Measurements from ENCODE around the gene CHP2. TPM values are rescaled to one million over a fixed set of nuclear protein-coding genes. Genes with fewer than 3 reads are reported as not detected.

CHP2 gene
- total and polyA plus RNA-seq, 2 experiments from 2014 or later: 2.0 to 3.3 TPM

DNA sequence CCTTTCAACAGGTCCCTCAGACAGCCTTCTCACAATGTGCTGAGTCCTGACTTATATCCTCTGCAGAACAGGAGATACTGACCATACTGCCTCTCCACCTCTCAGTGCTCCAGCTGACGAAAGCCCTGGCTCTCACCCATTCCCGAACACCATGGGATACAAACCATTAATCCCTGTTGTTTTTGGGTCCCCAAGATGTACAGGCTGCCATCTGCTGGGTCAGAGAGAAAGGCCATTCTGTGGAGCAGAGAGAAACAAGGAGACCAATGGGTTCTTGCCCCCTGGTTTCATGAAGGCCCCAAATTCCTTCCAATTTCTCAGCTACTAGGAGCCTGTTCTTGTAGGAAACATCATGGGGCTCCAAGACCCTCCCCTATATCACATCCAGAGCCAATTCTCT is 44.8 kb upstream of the CHP2 start:
- no peak overlapping the region for H3K4me2 ChIP-seq
- no peaks in the 10 kb centered on the region for H4K20me1 ChIP-seq (ENCODE audit: insufficient read depth, poor library complexity, severe bottlenecking)
- no peaks in the 10 kb centered on the region for H3K79me2 ChIP-seq
- DNase-seq (ENCODE audit: low spot score): no peak
- TF ChIP-seq EZH2phosphoT487 (IDR thresholded peaks at IDR 0.05; ENCODE audit: low read depth, severe bottlenecking, unreplicated experiment) (no peak), EZH2 (IDR thresholded peaks at IDR 0.05; ENCODE audit: borderline replicate concordance) (no peak)
- TF ChIP-seq, protein P1, sequence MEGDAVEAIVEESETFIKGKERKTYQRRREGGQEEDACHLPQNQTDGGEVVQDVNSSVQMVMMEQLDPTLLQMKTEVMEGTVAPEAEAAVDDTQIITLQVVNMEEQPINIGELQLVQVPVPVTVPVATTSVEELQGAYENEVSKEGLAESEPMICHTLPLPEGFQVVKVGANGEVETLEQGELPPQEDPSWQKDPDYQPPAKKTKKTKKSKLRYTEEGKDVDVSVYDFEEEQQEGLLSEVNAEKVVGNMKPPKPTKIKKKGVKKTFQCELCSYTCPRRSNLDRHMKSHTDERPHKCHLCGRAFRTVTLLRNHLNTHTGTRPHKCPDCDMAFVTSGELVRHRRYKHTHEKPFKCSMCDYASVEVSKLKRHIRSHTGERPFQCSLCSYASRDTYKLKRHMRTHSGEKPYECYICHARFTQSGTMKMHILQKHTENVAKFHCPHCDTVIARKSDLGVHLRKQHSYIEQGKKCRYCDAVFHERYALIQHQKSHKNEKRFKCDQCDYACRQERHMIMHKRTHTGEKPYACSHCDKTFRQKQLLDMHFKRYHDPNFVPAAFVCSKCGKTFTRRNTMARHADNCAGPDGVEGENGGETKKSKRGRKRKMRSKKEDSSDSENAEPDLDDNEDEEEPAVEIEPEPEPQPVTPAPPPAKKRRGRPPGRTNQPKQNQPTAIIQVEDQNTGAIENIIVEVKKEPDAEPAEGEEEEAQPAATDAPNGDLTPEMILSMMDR (IDR thresholded peaks at IDR 0.05; ENCODE audit: poor library complexity): no peak
- H3K27ac ChIP-seq: no peak overlapping the region
- no peaks in the 10 kb centered on the region for H3K36me3 ChIP-seq (replicated peaks; ENCODE audit: insufficient read depth, low read depth)
- no peak overlapping the region for H3K4me3 ChIP-seq
- H3K27me3 ChIP-seq: peaks cover 36% of the 10 kb centered on the region
- H3K4me1 ChIP-seq (ENCODE audit: insufficient read depth): no peaks in the 10 kb centered on the region
- no peaks in the 10 kb centered on the region for H3K9me2 ChIP-seq (replicated peaks; ENCODE audit: insufficient read depth)
- WGBS (ENCODE audit: low lambda C conversion rate, missing lambda C conversion rate): 77% methylated on average over 2 of the region's 2 CpGs
- no peaks in the 10 kb centered on the region for H3K9me3 ChIP-seq (ENCODE audit: low read depth)
- H2AFZ ChIP-seq: no peak overlapping the region

GRCh38 chr16:23710504-23710903 is 44.3 kb upstream of the CHP2 start:
- Histone ChIP-seq H3K27me3 (peaks cover 36% of the 10 kb centered on the region), H3K79me2 (no peaks in the 10 kb centered on the region), H4K20me1 (ENCODE audit: insufficient read depth, poor library complexity, severe bottlenecking) (no peaks in the 10 kb centered on the region), H3K4me3 (no peak overlapping the region), H3K9me2 (replicated peaks; ENCODE audit: insufficient read depth) (no peaks in the 10 kb centered on the region), H3K36me3 (replicated peaks; ENCODE audit: insufficient read depth, low read depth) (no peaks in the 10 kb centered on the region), H3K4me1 (ENCODE audit: insufficient read depth) (no peaks in the 10 kb centered on the region), H3K9me3 (ENCODE audit: low read depth) (no peaks in the 10 kb centered on the region), H2AFZ (no peak overlapping the region), H3K4me2 (no peak overlapping the region), H3K27ac (no peak overlapping the region)
- 90% methylated on average over 3 of the region's 3 CpGs for WGBS (ENCODE audit: low lambda C conversion rate, missing lambda C conversion rate)
- no peak for DNase-seq (ENCODE audit: low spot score)
- TF ChIP-seq EZH2 (IDR thresholded peaks at IDR 0.05; ENCODE audit: borderline replicate concordance): no peak
- no peak for TF ChIP-seq EZH2phosphoT487 (IDR thresholded peaks at IDR 0.05; ENCODE audit: low read depth, severe bottlenecking, unreplicated experiment)
- TF ChIP-seq, protein P1 (IDR thresholded peaks at IDR 0.05; ENCODE audit: poor library complexity): no peak

DNA sequence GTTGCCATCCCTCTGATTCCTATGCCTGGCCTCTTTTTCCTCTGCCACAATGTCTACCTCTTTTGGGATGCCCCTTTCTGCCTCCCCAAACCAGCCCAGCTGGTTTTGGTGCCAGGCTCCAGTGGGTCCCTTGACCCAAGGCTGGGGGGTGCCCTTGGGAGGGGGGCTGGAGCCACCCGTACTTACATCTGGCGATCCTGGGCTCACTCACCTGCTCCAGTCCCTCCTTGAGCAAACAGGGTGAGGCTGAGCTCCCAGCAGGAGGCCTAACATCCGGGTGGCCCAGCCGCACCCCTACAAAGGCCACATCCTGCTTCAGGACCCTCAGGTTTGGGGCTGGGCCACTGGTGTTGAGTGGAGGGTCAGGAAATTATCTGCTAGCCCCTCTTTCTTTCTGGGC is 43.0 kb upstream of the CHP2 start:
- Histone ChIP-seq H3K36me3 (replicated peaks; ENCODE audit: insufficient read depth, low read depth) (no peaks in the 10 kb centered on the region), H3K27ac (no peak overlapping the region), H3K4me3 (no peak overlapping the region), H3K4me2 (no peak overlapping the region), H3K27me3 (peaks cover 36% of the 10 kb centered on the region), H3K4me1 (ENCODE audit: insufficient read depth) (no peaks in the 10 kb centered on the region), H3K79me2 (no peaks in the 10 kb centered on the region), H3K9me3 (ENCODE audit: low read depth) (no peaks in the 10 kb centered on the region), H2AFZ (no peak overlapping the region), H4K20me1 (ENCODE audit: insufficient read depth, poor library complexity, severe bottlenecking) (no peaks in the 10 kb centered on the region), H3K9me2 (replicated peaks; ENCODE audit: insufficient read depth) (no peaks in the 10 kb centered on the region)
- 88% methylated on average over 4 of the region's 4 CpGs for WGBS (ENCODE audit: low lambda C conversion rate, missing lambda C conversion rate)
- no peak for DNase-seq (ENCODE audit: low spot score)
- TF ChIP-seq, protein P1 (IDR thresholded peaks at IDR 0.05; ENCODE audit: poor library complexity): no peak
- no peak for TF ChIP-seq EZH2phosphoT487 (IDR thresholded peaks at IDR 0.05; ENCODE audit: low read depth, severe bottlenecking, unreplicated experiment)
- no peak for TF ChIP-seq EZH2 (IDR thresholded peaks at IDR 0.05; ENCODE audit: borderline replicate concordance)

DNA sequence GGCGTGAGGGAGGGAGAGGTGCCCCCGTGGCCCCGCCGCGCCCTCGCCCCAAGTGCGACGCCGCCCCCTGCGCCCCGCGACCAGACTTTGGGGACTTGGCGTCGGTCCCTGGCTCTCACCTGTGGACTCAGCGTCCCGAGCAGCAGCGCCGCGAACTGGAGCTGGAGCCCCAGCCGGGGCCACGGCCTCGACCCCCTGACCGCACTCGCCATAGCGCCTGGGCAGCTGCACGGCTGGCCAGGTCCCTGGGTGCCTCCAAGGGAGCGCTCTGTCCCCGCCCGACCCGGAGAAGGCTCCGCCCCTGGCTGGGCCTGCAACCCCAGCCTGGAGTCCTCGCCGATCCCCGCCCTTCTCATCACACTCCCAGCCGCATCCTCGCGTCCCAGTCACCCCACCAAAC is 41.9 kb upstream of the CHP2 start, which contains the start of gene ERN2:
Gene ERN2, minus strand, starts transcription at position 247 of the 400 bp plus-strand sequence. Its CDS starts 35 bp downstream, at position 212.
- peak within 1 kb of the TSS; percentile 44 for H3K4me2 ChIP-seq
- H3K36me3 ChIP-seq (replicated peaks; ENCODE audit: insufficient read depth, low read depth): no peaks in the 10 kb centered on the region
- H3K4me3 ChIP-seq: no peak within 1 kb of the TSS
- H3K27me3 ChIP-seq: peaks cover 36% of the 10 kb centered on the region
- no peaks in the 10 kb centered on the region for H4K20me1 ChIP-seq (ENCODE audit: insufficient read depth, poor library complexity, severe bottlenecking)
- H3K4me1 ChIP-seq (ENCODE audit: insufficient read depth): no peaks in the 10 kb centered on the region
- no peak within 1 kb of the TSS for H2AFZ ChIP-seq
- 9% methylated on average over 30 of the region's 37 CpGs for whole genome bisulfite sequencing (ENCODE audit: low lambda C conversion rate, missing lambda C conversion rate)
- H3K79me2 ChIP-seq: no peaks in the 10 kb centered on the region
- H3K9me2 ChIP-seq (replicated peaks; ENCODE audit: insufficient read depth): no peaks in the 10 kb centered on the region
- TF ChIP-seq, protein P1 (IDR thresholded peaks at IDR 0.05; ENCODE audit: poor library complexity): no peak
- TF ChIP-seq EZH2 (IDR thresholded peaks at IDR 0.05; ENCODE audit: borderline replicate concordance) (no peak), EZH2phosphoT487 (IDR thresholded peaks at IDR 0.05; ENCODE audit: low read depth, severe bottlenecking, unreplicated experiment) (no peak)
- no peak for DNase-seq (ENCODE audit: low spot score)
- no peaks in the 10 kb centered on the region for H3K9me3 ChIP-seq (ENCODE audit: low read depth)
- no peak within 1 kb of the TSS for H3K27ac ChIP-seq

All from hepatocyte (in vitro differentiated cells).